ENCODE results near the gene SMARCD1. TPM values are rescaled to one million over a fixed set of nuclear protein-coding genes. Genes with fewer than 3 reads are reported as not detected.

SMARCD1 gene
- total RNA-seq, 4 donors from 2014 or later, result 45.9 to 97.2 (median 65.3) TPM

GRCh38 chr12:50149311-50149710 lies 64.2 kb downstream of the SMARCD1 start:
- TF ChIP-seq CTCF (IDR thresholded peaks at IDR 0.05), result no peak
- no peak for TF ChIP-seq POLR2A (IDR thresholded peaks at IDR 0.05)
- TF ChIP-seq EP300 (IDR thresholded peaks at IDR 0.05), result no peak
- DNase-seq (ENCODE audit: low spot score in 2 of 2), result no peak

More at GRCh38 chr12:50149311-50149710, 64.2 kb downstream of the SMARCD1 start:
- peaks cover 0 to 8% (median 0%) of the 10 kb centered on the region in 3 donors for H3K36me3 ChIP-seq
- no peak overlapping the region for H3K4me3 ChIP-seq
- no peak overlapping the region for H3K27ac ChIP-seq
- H3K27me3 ChIP-seq, result no peaks in the 10 kb centered on the region
- H3K9me3 ChIP-seq, result no peaks in the 10 kb centered on the region
- H3K4me1 ChIP-seq, result peaks cover 0 to 16% (median 2%) of the 10 kb centered on the region in 4 donors
- 67 to 70% methylated on average over 3 of the region's 3 CpGs for WGBS, 2 donors

Other genes starting within 250 kb of the SMARCD1 start
- gene BCDIN3D, start 242.2 kb upstream of the SMARCD1 start, total RNA-seq, result 1 to 10 TPM; 1.2 to 4.2 (median 2.5) TPM
- gene FAIM2, start 181.4 kb upstream of the SMARCD1 start, total RNA-seq, result 10 to 100 TPM in 3 of 4 donors, 1 to 10 TPM in 1; 6.9 to 68.6 (median 36.9) TPM
- gene AQP2, start 134.6 kb upstream of the SMARCD1 start, total RNA-seq, result not detected
- under 1 TPM in 1 of 4 donors, not detected in 3; 0.21 TPM for gene AQP5, start 123.5 kb upstream of the SMARCD1 start, total RNA-seq
- under 1 TPM in 2 of 4 donors, not detected in 2; 0.39 to 0.63 TPM for gene AQP6, start 112.4 kb upstream of the SMARCD1 start, total RNA-seq
- gene RACGAP1, start 59.8 kb upstream of the SMARCD1 start, total RNA-seq, result 10 to 100 TPM in 2 of 4 donors, 1 to 10 TPM in 2; 6.3 to 15.1 (median 10.5) TPM
- gene ASIC1, start 27.7 kb upstream of the SMARCD1 start, total RNA-seq, result 1 to 10 TPM in 3 of 4 donors, not detected in 1; 1.8 to 4.2 (median 2.9) TPM
- gene GPD1, start 18.7 kb downstream of the SMARCD1 start, total RNA-seq, result 100 to 1,000 TPM; 188 to 829 (median 253) TPM
- gene COX14, start 26.9 kb downstream of the SMARCD1 start, total RNA-seq, result 10 to 100 TPM; 35.8 to 91.5 (median 55.2) TPM
- gene CERS5, start 82.0 kb downstream of the SMARCD1 start, total RNA-seq, result 10 to 100 TPM; 30.3 to 45.5 (median 40.5) TPM
- 100 to 1,000 TPM in 3 of 4 donors, 10 to 100 TPM in 1; 87.7 to 213 (median 152) TPM for gene LIMA1, start 198.2 kb downstream of the SMARCD1 start, total RNA-seq